Smooth muscle cell (in vitro differentiated cells): ENCODE data around the gene SMAD7. TPM values are rescaled to one million over a fixed set of nuclear protein-coding genes. Genes with fewer than 3 reads are reported as not detected.
A peak's percentile ranks its signal among the peaks of the same experiment; 100 is the strongest.

Experiments
- DNase-seq: peaks from one replicate; lab custom pipeline; 2025; ENCODE audit not compliant: unreplicated experiment; lab: John Stamatoyannopoulos, UW
- H2AFZ ChIP-seq: fragments of 200-600 bp; sonication (generic); 2 replicates; pipeline ENCODE4 v1.6.0; 2016; ENCODE audit warnings: antibody characterized with exemption, low read depth, mild to moderate bottlenecking
- H3F3A ChIP-seq: fragments of 200-600 bp; sonication (generic); 2 replicates; pipeline ENCODE4 v1.6.0; 2017; ENCODE audit warnings: antibody characterized with exemption, low read depth
- H3K27ac ChIP-seq: fragments of 200-600 bp; sonication (generic); 2 replicates; pipeline ENCODE4 v1.5.1; 2016; ENCODE audit warnings: low read depth, mild to moderate bottlenecking
- H3K27me3 ChIP-seq: fragments of 200-600 bp; sonication (generic); 2 replicates; pipeline ENCODE4 v1.6.1; 2016; ENCODE audit warnings: low read depth, mild to moderate bottlenecking
- H3K36me3 ChIP-seq: fragments of 200-600 bp; sonication (generic); 2 replicates; pipeline ENCODE4 v1.5.1; 2016; ENCODE audit warnings: low read depth
- H3K4me1 ChIP-seq: fragments of 200-600 bp; sonication (generic); 2 replicates; pipeline ENCODE4 v1.5.1; 2016; ENCODE audit warnings: low read depth
- H3K4me2 ChIP-seq: fragments of 200-600 bp; sonication (generic); 2 replicates; pipeline ENCODE4 v1.6.0; 2016; ENCODE audit warnings: mild to moderate bottlenecking
- H3K4me3 ChIP-seq: fragments of 200-600 bp; sonication (generic); 2 replicates; pipeline ENCODE4 v1.5.1; 2016; ENCODE audit warnings: mild to moderate bottlenecking
- H3K79me2 ChIP-seq: fragments of 200-600 bp; sonication (generic); 2 replicates; pipeline ENCODE4 v1.6.0; 2016; ENCODE audit warnings: low read depth, mild to moderate bottlenecking
- H3K9ac ChIP-seq: fragments of 200-600 bp; sonication (generic); 2 replicates; pipeline ENCODE4 v1.6.0; 2016; ENCODE audit warnings: low read depth
- H3K9me3 ChIP-seq: fragments of 200-600 bp; sonication (generic); replicated peaks from 2 replicates; pipeline ENCODE4 v1.5.1; 2016; ENCODE audit warnings: low read depth
- H4K20me1 ChIP-seq: fragments of 200-600 bp; sonication (generic); 2 replicates; pipeline ENCODE4 v1.6.0; 2016; ENCODE audit warnings: low read depth
- whole genome bisulfite sequencing: methylation state at CpG from one replicate; pipeline ENCODE4 v1.1.7; 2016; ENCODE audit warnings: low lambda C conversion rate; 5-methylcytosine and 5-hydroxymethylcytosine counted together
- polyA plus RNA-seq: library from polyadenylated mRNA; unstranded; fragments of >200 nt; fragmentation: Nextera tagmentation; extraction: Ambion mirVana; gene quantifications from 2 replicates; pipeline ENCODE4 v1.2.1, GENCODE V29; 2016
- total RNA-seq: library from RNA; depleted of rRNA; stranded (reverse); fragments of >200 nt; gene quantifications from 2 replicates; pipeline ENCODE4 v1.2.3, GENCODE V29; 2014
- TF ChIP-seq, protein P1 (sequence below): fragments of 200-600 bp; sonication (generic); IDR thresholded peaks from 2 replicates; pipeline ENCODE4 v1.5.1; 2017; ENCODE audit warnings: borderline replicate concordance, mild to moderate bottlenecking, antibody characterized with exemption; ENCODE audit not compliant: insufficient read depth, poor library complexity, severe bottlenecking

SMAD7 gene
- total and polyA plus RNA-seq, 2 experiments from 2014 or later = 114 to 134 TPM

- no peak for DNase-seq
- Histone ChIP-seq H4K20me1 (peaks cover 97% of the 10 kb centered on the region), H3K27me3 (no peaks in the 10 kb centered on the region), H3K9me3 (no peaks in the 10 kb centered on the region), H2AFZ (no peak overlapping the region), H3K4me3 (peak overlapping the region; percentile 42), H3K4me1 (peaks cover 89% of the 10 kb centered on the region), H3K79me2 (peaks cover 100% of the 10 kb centered on the region), H3K27ac (peak overlapping the region; percentile 100), H3F3A (peaks cover 78% of the 10 kb centered on the region), H3K4me2 (peak overlapping the region; percentile 86), H3K9ac (peak overlapping the region; percentile 89), H3K36me3 (no peaks in the 10 kb centered on the region)
- TF ChIP-seq, protein P1, sequence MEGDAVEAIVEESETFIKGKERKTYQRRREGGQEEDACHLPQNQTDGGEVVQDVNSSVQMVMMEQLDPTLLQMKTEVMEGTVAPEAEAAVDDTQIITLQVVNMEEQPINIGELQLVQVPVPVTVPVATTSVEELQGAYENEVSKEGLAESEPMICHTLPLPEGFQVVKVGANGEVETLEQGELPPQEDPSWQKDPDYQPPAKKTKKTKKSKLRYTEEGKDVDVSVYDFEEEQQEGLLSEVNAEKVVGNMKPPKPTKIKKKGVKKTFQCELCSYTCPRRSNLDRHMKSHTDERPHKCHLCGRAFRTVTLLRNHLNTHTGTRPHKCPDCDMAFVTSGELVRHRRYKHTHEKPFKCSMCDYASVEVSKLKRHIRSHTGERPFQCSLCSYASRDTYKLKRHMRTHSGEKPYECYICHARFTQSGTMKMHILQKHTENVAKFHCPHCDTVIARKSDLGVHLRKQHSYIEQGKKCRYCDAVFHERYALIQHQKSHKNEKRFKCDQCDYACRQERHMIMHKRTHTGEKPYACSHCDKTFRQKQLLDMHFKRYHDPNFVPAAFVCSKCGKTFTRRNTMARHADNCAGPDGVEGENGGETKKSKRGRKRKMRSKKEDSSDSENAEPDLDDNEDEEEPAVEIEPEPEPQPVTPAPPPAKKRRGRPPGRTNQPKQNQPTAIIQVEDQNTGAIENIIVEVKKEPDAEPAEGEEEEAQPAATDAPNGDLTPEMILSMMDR = no peak
- WGBS = 2% methylated on average over 20 of the region's 20 CpGs
Measured at GRCh38 chr18:48929941-48930713, 20.6 kb downstream of the SMAD7 start.

DNA sequence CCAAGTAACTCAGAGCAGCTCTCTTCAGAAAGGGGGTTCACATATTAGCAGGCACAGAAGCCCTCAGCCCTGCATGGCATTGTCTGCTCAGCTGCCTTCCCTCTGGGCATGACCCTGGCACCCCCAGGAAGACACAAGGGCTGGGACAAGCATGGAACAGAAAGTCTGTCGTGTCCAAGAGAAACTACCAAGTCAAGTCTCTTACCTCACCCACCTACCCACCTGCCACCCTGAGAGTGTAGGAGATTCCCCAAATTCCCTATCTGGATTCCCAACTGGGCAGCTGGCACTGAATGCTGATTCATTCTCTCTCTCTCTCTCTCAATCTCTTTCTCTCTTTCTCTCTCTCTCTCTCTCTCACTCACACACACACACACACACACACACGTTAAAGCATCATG is 21.6 kb downstream of the SMAD7 start:
- no peak for DNase-seq
- H3K27ac ChIP-seq = peak overlapping the region; percentile 100
- H2AFZ ChIP-seq = no peak overlapping the region
- peak overlapping the region; percentile 86 for H3K4me2 ChIP-seq
- H3K4me3 ChIP-seq = peak overlapping the region; percentile 42
- H3K79me2 ChIP-seq = peaks cover 100% of the 10 kb centered on the region
- peaks cover 88% of the 10 kb centered on the region for H3K4me1 ChIP-seq
- TF ChIP-seq, protein P1 = no peak
- no peaks in the 10 kb centered on the region for H3K9me3 ChIP-seq
- peaks cover 75% of the 10 kb centered on the region for H3F3A ChIP-seq
- H3K9ac ChIP-seq = peak overlapping the region; percentile 89
- 23% methylated on average over 2 of the region's 2 CpGs for WGBS
- no peaks in the 10 kb centered on the region for H3K36me3 ChIP-seq
- no peaks in the 10 kb centered on the region for H3K27me3 ChIP-seq
- H4K20me1 ChIP-seq = peaks cover 97% of the 10 kb centered on the region

DNA sequence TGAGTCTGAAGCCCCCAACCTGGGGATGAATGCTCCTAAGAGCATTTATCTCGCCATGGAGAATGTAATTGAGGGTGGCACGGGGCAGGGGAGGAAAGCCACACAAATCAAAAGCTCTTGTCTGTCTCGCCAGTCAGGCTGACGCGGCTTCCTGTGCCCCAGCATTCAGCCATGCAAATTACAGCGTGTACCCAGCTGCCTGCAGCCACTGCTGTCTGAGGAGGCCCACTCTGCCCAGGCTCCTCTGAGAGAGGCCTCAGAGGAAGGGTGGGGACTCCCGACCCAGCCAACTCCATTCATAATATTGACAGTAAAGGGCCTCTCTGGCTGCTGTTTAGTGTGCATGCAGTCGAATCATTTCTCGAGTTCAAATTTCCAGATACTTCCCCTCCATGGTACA is 22.0 kb downstream of the SMAD7 start:
- no peak for DNase-seq
- WGBS = 11% methylated on average over 9 of the region's 9 CpGs
- Histone ChIP-seq H3K79me2 (peaks cover 97% of the 10 kb centered on the region), H3K27ac (peak overlapping the region; percentile 100), H3K9me3 (no peaks in the 10 kb centered on the region), H3K4me2 (peak overlapping the region; percentile 86), H3K4me3 (peak overlapping the region; percentile 22), H2AFZ (no peak overlapping the region), H3F3A (peaks cover 71% of the 10 kb centered on the region), H3K36me3 (no peaks in the 10 kb centered on the region), H3K9ac (peak overlapping the region; percentile 89), H3K4me1 (peaks cover 83% of the 10 kb centered on the region), H3K27me3 (no peaks in the 10 kb centered on the region), H4K20me1 (peaks cover 95% of the 10 kb centered on the region)
- TF ChIP-seq, protein P1 = no peak
